ACC112 (cell line): ENCODE results near the gene ZSCAN5C.
A peak's percentile ranks its signal among the peaks of the same experiment; 100 is the strongest.
"Not testable (repeated sequence)": the region's sequence is repeated elsewhere in the genome, so short reads cannot be mapped to it uniquely, and the experiment has no call there.

Source experiments
- H2AFZ ChIP-seq: fragments of 200-600 bp; sonication (generic); one replicate; pipeline ENCODE4 v1.6.0; 2017; ENCODE audit warnings: antibody characterized with exemption, low read length; ENCODE audit not compliant: unreplicated experiment
- H3K27ac ChIP-seq: fragments of 200-600 bp; sonication (generic); 2 replicates; pipeline ENCODE4 v1.5.1; 2014; ENCODE audit warnings: low read depth, mild to moderate bottlenecking, antibody characterized with exemption, low read length, moderate library complexity
- H3K27me3 ChIP-seq: fragments of 200-600 bp; sonication (generic); 2 replicates; pipeline ENCODE4 v1.6.1; 2014; ENCODE audit warnings: mild to moderate bottlenecking, antibody characterized with exemption, low read length, moderate library complexity, mixed read lengths; ENCODE audit not compliant: insufficient read depth
- H3K36me3 ChIP-seq: fragments of 200-600 bp; sonication (generic); 2 replicates; pipeline ENCODE4 v1.6.1; 2016; ENCODE audit warnings: mild to moderate bottlenecking, antibody characterized with exemption, low read length, moderate library complexity, mixed read lengths; ENCODE audit not compliant: insufficient read depth
- H3K4me1 ChIP-seq: fragments of 200-600 bp; sonication (generic); one replicate; pipeline ENCODE4 v1.6.1; 2016; ENCODE audit warnings: low read length, mixed read lengths; ENCODE audit not compliant: insufficient read depth, unreplicated experiment, control insufficient read depth
- H3K4me3 ChIP-seq: fragments of 200-600 bp; sonication (generic); 2 replicates; pipeline ENCODE4 v1.5.1; 2014; ENCODE audit warnings: mild to moderate bottlenecking, low read depth, low read length
- H3K79me2 ChIP-seq: fragments of 200-600 bp; sonication (generic); one replicate; pipeline ENCODE4 v1.6.0; 2016; ENCODE audit warnings: low read length; ENCODE audit not compliant: control insufficient read depth, unreplicated experiment, insufficient read depth

ZSCAN5C gene

GRCh38 chr19:56191711-56192110 is 10.4 kb upstream of the ZSCAN5C start:
- H3K27me3 ChIP-seq, result peaks cover 6% of the 10 kb centered on the region; the same call in 1 of the 2 replicates
- H2AFZ ChIP-seq, result no peak overlapping the region
- H3K4me1 ChIP-seq, result no peaks in the 10 kb centered on the region
- H3K36me3 ChIP-seq, result no peaks in the 10 kb centered on the region
- H3K27ac ChIP-seq, result no peak overlapping the region
- H3K79me2 ChIP-seq, result no peaks in the 10 kb centered on the region
- H3K4me3 ChIP-seq, result no peak overlapping the region

- no peak overlapping the region for H3K4me3 ChIP-seq
- H3K4me1 ChIP-seq, result no peaks in the 10 kb centered on the region
- H3K79me2 ChIP-seq, result no peaks in the 10 kb centered on the region
Observed at GRCh38 chr19:56193981-56194640, 8.0 kb upstream of the ZSCAN5C start.

GRCh38 chr19:56197646-56198045 is 4.4 kb upstream of the ZSCAN5C start, which contains the start of gene ZSCAN5B:
TSS of gene ZSCAN5B (minus strand) at chr19:56197783. CDS start at chr19:56193052, 4,731 bp downstream.
- H3K36me3 ChIP-seq, H3K4me1 ChIP-seq, H3K4me3 ChIP-seq, H2AFZ ChIP-seq, H3K79me2 ChIP-seq, H3K27ac ChIP-seq: not testable (repeated sequence)
- peaks cover 16% of the 10 kb centered on the region for H3K27me3 ChIP-seq

More at GRCh38 chr19:56193981-56194640, 8.0 kb upstream of the ZSCAN5C start:
- no peak overlapping the region for H3K27ac ChIP-seq
- H3K27me3 ChIP-seq, result peaks cover 6% of the 10 kb centered on the region; the same call in 1 of the 2 replicates
- H2AFZ ChIP-seq, result no peak overlapping the region
- H3K36me3 ChIP-seq, result no peaks in the 10 kb centered on the region

GRCh38 chr19:56199687-56200086 is 2.4 kb upstream of the ZSCAN5C start:
- Histone ChIP-seq H3K36me3 (no peaks in the 10 kb centered on the region), H3K4me3 (no peak overlapping the region), H3K79me2 (no peaks in the 10 kb centered on the region), H3K27me3 (peaks cover 16% of the 10 kb centered on the region), H2AFZ (no peak overlapping the region), H3K27ac (no peak overlapping the region), H3K4me1 (no peaks in the 10 kb centered on the region)

- H3K27ac ChIP-seq, H3K36me3 ChIP-seq, H3K79me2 ChIP-seq, H3K4me1 ChIP-seq, H2AFZ ChIP-seq, H3K4me3 ChIP-seq: not testable (repeated sequence)
- H3K27me3 ChIP-seq, result peaks cover 16% of the 10 kb centered on the region; the same call in 1 of the 2 replicates
Observed at GRCh38 chr19:56207581-56207980, 5.5 kb downstream of the ZSCAN5C start.

GRCh38 chr19:56209091-56209490 is 7.0 kb downstream of the ZSCAN5C start:
- Histone ChIP-seq H3K27me3 (peaks cover 10% of the 10 kb centered on the region; the same call in 1 of the 2 replicates), H3K4me3 (no peak overlapping the region), H3K79me2 (no peaks in the 10 kb centered on the region), H3K36me3 (no peaks in the 10 kb centered on the region), H3K27ac (no peak overlapping the region), H3K4me1 (no peaks in the 10 kb centered on the region), H2AFZ (no peak overlapping the region)

- not testable (repeated sequence) for H3K4me1 ChIP-seq, H3K36me3 ChIP-seq, H2AFZ ChIP-seq, H3K27me3 ChIP-seq, H3K79me2 ChIP-seq, H3K27ac ChIP-seq, H3K4me3 ChIP-seq
Observed at GRCh38 chr19:56210036-56210435, 8.0 kb downstream of the ZSCAN5C start.

GRCh38 chr19:56211718-56212117 is 9.6 kb downstream of the ZSCAN5C start:
- no peak overlapping the region for H3K4me3 ChIP-seq

GRCh38 chr19:56217039-56217949 is 15.2 kb downstream of the ZSCAN5C start:
- no peaks in the 10 kb centered on the region for H3K79me2 ChIP-seq
- H2AFZ ChIP-seq, result peak overlapping the region; percentile 50
- H3K4me1 ChIP-seq, result no peaks in the 10 kb centered on the region
- H3K4me3 ChIP-seq, result peak overlapping the region; percentile 72
- peaks cover 1% of the 10 kb centered on the region; the same call in 1 of the 2 replicates for H3K27me3 ChIP-seq
- H3K36me3 ChIP-seq, result no peaks in the 10 kb centered on the region
- no peak overlapping the region for H3K27ac ChIP-seq

More at GRCh38 chr19:56211718-56212117, 9.6 kb downstream of the ZSCAN5C start:
- Histone ChIP-seq H3K27me3 (peaks cover 4% of the 10 kb centered on the region; the same call in 1 of the 2 replicates), H3K36me3 (no peaks in the 10 kb centered on the region), H3K27ac (no peak overlapping the region), H3K79me2 (no peaks in the 10 kb centered on the region), H2AFZ (no peak overlapping the region), H3K4me1 (no peaks in the 10 kb centered on the region)

GRCh38 chr19:56218961-56219360 is 16.9 kb downstream of the ZSCAN5C start:
- no peaks in the 10 kb centered on the region for H3K27me3 ChIP-seq
- no peaks in the 10 kb centered on the region for H3K4me1 ChIP-seq
- no peak overlapping the region for H3K27ac ChIP-seq
- H2AFZ ChIP-seq, result no peak overlapping the region
- H3K36me3 ChIP-seq, result no peaks in the 10 kb centered on the region
- no peaks in the 10 kb centered on the region for H3K79me2 ChIP-seq
- H3K4me3 ChIP-seq, result no peak overlapping the region
